SIG-M5 (cell line): ENCODE data around the gene ZC3H15.

Experiments used
- DNase-seq: peaks from one replicate; lab custom pipeline; 2025; lab: John Stamatoyannopoulos, UW

ZC3H15 gene

DNA sequence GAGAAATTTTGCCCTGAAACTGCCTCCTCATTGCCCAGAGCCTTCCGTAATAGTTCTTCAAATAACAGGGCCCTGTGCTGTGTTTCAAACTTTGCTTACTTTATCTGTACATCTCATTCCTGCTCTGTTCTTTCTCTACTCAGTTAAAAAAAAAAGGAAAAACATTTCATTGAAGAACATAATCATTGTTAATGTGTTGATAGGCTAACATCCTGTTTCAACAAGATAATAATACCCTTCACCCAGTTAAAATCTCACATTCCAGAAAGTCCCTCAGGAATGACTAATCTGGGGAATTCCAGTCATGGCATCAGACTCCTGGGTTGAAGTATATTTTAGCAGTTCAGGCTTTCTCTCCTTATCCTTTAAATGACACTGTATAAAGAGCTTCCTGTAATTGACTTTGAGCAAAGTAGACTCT, 58.2 kb downstream of the ZC3H15 start:
- DNase-seq = no peak

DNA sequence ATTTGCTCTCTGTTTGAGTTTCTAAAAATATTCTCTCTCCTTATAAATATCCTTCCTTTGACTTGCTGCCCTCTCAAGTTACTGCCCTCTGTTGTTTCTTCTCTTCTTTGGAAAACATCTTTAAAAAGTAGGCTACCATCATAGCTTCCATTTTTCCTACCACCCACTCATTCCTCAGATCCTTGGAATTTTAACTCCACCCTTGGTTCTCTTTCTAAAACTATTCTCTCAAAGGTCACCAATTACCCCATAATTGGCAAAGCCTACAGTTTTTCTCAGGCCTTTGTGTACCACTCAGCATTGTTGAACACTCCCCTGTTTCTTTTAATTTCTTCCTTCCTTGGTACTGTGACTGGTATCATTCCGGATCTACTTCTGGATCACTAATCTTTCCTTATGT, 60.8 kb downstream of the ZC3H15 start:
- DNase-seq = no peak

DNA sequence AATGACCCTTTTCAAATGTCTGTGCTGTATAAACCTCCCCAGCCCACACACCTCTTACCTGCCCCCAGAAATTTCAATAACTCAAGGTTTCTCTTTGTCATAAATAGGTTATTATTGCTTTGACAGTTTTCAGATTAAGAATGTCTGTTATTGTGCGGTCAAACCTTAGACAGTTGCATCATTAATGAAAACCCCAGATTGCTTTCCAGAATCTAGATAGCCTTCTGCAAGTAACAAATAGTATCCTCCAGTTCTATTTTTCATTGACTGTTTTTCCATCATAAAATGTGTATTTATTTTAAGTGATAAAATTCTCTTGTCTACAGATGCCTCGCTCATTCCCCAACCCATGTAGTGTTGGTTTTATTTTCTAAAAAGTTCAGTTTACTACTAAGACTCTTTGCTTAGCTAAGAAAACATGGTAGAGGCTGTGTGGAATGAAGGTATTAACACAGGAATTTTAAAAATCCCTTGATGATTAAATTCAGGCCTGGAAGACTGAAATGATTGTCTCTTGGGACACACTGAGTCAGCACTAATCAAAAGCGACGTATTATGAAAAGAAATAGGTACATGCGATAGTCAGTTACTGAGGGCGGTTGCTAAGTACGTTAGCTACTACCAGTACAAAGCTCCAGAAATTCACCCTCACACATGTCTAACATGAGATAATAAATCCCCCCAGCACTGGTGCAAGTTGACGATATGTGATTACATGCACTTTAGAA, 65.4 kb downstream of the ZC3H15 start:
- no peak for DNase-seq

DNA sequence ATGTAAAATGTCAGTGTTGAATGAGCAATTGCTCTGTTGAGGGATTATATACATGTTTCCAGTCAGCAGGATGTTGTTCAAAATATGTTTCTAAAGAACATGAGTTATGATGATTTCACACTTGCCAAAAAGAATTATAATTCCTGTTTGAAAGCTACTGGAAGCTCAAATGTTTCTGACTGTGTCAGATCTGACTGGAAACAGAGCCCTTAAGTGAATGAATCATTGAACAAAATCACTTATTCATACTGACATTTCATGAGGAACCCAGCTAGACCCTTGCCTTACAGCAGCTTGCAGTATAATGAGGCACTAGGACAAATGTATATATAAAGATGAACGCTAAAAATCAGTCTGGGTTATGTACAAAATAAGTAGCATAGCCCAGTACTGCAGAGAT, 68.4 kb downstream of the ZC3H15 start:
- DNase-seq = no peak

DNA sequence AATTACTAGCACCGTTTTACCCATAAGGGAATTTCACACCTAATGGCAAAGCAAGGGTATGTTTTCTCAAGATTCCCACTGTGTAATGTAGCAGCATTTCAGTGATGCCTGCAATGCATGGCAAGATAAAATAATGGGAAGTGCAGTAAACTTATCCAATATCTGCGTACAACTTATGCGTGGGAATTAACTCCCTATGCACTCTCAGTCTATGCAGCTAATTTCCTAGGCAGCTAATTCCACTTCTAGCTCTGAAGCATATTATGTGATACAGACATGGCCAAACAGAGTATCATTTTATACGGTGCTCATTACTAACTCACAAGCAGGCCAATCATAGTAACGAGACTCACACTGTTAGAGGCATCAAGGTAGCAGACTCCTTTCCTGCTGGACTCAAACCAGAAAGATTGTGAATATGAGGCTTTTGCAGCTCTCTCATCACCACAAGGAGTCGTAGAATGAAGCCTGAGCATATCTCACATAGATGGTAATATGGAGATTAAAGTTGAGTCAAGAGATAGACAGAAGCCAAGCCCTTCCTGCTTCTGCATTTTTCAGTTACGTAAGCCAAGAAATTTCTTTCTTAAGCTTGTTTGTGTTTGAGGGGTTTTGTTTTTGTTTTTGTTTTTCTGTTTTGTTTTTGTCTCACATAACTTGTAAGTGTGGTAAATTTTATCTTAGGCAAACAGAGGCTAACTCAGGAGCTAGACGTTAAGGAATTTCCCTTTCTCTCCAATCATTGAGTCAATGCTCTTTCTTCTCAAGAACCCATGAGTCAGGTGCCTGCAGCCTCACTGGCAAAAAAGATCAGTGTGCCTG, 69.0 kb downstream of the ZC3H15 start:
- DNase-seq = no peak

DNA sequence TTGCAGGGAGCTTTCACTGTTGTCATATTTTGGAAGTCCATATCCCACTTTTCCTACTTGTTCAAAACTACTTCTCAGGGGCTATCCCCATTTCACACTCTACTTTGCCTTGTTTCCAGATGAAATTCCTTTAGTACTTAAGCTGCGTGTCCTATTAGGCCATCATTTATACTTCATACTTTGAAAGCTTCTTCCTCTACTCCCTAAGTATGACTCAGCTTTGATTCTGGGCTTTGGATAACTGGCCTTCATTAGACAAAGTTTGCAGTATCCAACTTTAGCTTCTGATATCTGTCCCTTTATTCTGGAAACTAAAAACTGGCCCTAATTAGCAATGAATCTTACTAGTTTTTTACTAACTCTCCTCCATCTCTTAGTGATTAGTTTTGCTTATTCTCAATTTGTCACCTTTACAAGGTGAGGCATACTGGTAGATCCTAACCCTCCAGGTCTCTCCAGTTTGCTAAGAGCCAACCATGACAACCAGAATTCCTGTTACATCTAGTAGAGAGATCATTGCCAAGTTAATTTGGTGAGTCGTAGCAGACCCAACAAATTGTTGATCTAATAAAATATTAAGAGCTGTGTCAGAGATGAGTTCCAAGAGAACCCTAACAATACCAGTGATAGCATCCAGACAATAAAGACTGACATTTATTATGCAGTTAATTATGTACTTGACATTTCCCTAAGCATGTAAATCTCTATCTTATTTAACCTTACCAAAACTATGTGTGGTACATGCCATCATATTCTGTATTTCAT, 72.6 kb downstream of the ZC3H15 start:
- no peak for DNase-seq
